Progenitor cell of endocrine pancreas (in vitro differentiated cells): ENCODE results near the gene DSTN. TPM values are rescaled to one million over a fixed set of nuclear protein-coding genes. Genes with fewer than 3 reads are reported as not detected.

ENCODE experiments used
- DNase-seq: peaks from one replicate; pipeline ENCODE4 v3.0.0; 2021; ENCODE audit warnings: low spot score; ENCODE audit not compliant: unreplicated experiment
- H3K27ac Mint-ChIP-seq: 2 replicates; pipeline ENCODE4 v1.8.0; 2021; ENCODE audit warnings: mild to moderate bottlenecking, moderate library complexity, mixed read lengths
- H3K27me3 Mint-ChIP-seq: 2 replicates; pipeline ENCODE4 v1.8.0; 2021; ENCODE audit warnings: mixed read lengths
- H3K36me3 Mint-ChIP-seq: 2 replicates; pipeline ENCODE4 v1.8.0; 2022; ENCODE audit warnings: mixed read lengths; ENCODE audit not compliant: insufficient read depth
- H3K4me1 Mint-ChIP-seq: 2 replicates; pipeline ENCODE4 v1.8.0; 2021; ENCODE audit warnings: low read depth, mixed read lengths
- H3K4me3 Mint-ChIP-seq: 2 replicates; pipeline ENCODE4 v1.8.0; 2021; ENCODE audit warnings: low read depth, mild to moderate bottlenecking, moderate library complexity, mixed read lengths
- H3K9me3 Mint-ChIP-seq: 2 replicates; pipeline ENCODE4 v1.8.0; 2021; ENCODE audit warnings: low read depth, mixed read lengths
- CTCF ChIP-seq: fragments of 200-600 bp; sonication (generic); IDR thresholded peaks from one replicate; pipeline ENCODE4 v1.5.0; 2021; ENCODE audit warnings: antibody characterized with exemption, mild to moderate bottlenecking; ENCODE audit not compliant: unreplicated experiment
- total RNA-seq: library from RNA; stranded (reverse); gene quantifications from 2 replicates; pipeline ENCODE4 v1.2.1, GENCODE V29; 2021

Gene DSTN
- total RNA-seq, 1 donor from 2014 or later, result 201 TPM

- no peak overlapping the region for H3K4me3 Mint-ChIP-seq
- peaks cover 22% of the 10 kb centered on the region for H3K4me1 Mint-ChIP-seq
- peak overlapping the region; percentile 89 for H3K27ac Mint-ChIP-seq
- no peak for DNase-seq
- no peak for TF ChIP-seq CTCF
- no peaks in the 10 kb centered on the region for H3K36me3 Mint-ChIP-seq
- no peaks in the 10 kb centered on the region for H3K27me3 Mint-ChIP-seq
- no peaks in the 10 kb centered on the region for H3K9me3 Mint-ChIP-seq
Observed at GRCh38 chr20:17557675-17558006, 12.2 kb upstream of the DSTN start.

GRCh38 chr20:17558154-17558940 is 11.5 kb upstream of the DSTN start:
- H3K36me3 Mint-ChIP-seq, result no peaks in the 10 kb centered on the region

GRCh38 chr20:17558941-17559304 is 11.0 kb upstream of the DSTN start:
- TF ChIP-seq CTCF, result no peak
- Mint-ChIP-seq H3K36me3 (no peaks in the 10 kb centered on the region), H3K27ac (peak overlapping the region; percentile 89), H3K4me3 (no peak overlapping the region), H3K27me3 (no peaks in the 10 kb centered on the region), H3K9me3 (no peaks in the 10 kb centered on the region), H3K4me1 (peaks cover 28% of the 10 kb centered on the region)
- no peak for DNase-seq

More at GRCh38 chr20:17558154-17558940, 11.5 kb upstream of the DSTN start:
- TF ChIP-seq CTCF, result no peak
- no peak overlapping the region for H3K4me3 Mint-ChIP-seq
- H3K27me3 Mint-ChIP-seq, result no peaks in the 10 kb centered on the region
- H3K27ac Mint-ChIP-seq, result peak overlapping the region; percentile 89
- H3K9me3 Mint-ChIP-seq, result no peaks in the 10 kb centered on the region
- no peak for DNase-seq
- peaks cover 26% of the 10 kb centered on the region for H3K4me1 Mint-ChIP-seq

GRCh38 chr20:17559338-17559737 is 10.5 kb upstream of the DSTN start:
- no peaks in the 10 kb centered on the region for H3K36me3 Mint-ChIP-seq
- no peak overlapping the region for H3K27ac Mint-ChIP-seq
- no peak overlapping the region for H3K4me3 Mint-ChIP-seq
- H3K27me3 Mint-ChIP-seq, result no peaks in the 10 kb centered on the region
- peaks cover 29% of the 10 kb centered on the region for H3K4me1 Mint-ChIP-seq
- DNase-seq, result no peak
- H3K9me3 Mint-ChIP-seq, result no peaks in the 10 kb centered on the region
- no peak for TF ChIP-seq CTCF

GRCh38 chr20:17560344-17561074 is 9.4 kb upstream of the DSTN start:
- Mint-ChIP-seq H3K27ac (no peak overlapping the region), H3K9me3 (no peaks in the 10 kb centered on the region), H3K27me3 (no peaks in the 10 kb centered on the region), H3K4me1 (peaks cover 33% of the 10 kb centered on the region), H3K36me3 (no peaks in the 10 kb centered on the region), H3K4me3 (no peak overlapping the region)
- no peak for TF ChIP-seq CTCF
- no peak for DNase-seq
